Measurements from ENCODE around the gene MEGF11.

Gene MEGF11

DNA sequence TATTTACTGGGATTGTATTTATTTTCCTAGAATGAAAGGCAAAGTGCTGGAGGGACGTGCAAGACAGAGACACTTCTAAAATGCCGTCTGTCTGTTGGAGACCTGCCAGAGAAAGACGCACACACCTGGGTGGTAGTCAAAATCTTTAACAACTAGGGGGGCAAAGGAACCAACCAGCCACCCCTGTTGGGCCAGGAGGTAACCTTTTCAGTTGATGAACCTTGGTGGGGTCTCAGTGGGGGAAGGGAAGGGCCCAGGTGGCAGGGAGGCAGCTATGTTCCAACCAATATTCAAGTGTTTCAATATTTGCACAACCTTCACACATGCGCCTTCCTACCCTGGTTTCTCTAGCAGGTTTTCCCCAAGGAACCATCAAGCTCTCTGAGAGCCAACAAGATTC is 99.0 kb downstream of the MEGF11 start:
- no peak for ATAC-seq
- TF ChIP-seq, protein P1, sequence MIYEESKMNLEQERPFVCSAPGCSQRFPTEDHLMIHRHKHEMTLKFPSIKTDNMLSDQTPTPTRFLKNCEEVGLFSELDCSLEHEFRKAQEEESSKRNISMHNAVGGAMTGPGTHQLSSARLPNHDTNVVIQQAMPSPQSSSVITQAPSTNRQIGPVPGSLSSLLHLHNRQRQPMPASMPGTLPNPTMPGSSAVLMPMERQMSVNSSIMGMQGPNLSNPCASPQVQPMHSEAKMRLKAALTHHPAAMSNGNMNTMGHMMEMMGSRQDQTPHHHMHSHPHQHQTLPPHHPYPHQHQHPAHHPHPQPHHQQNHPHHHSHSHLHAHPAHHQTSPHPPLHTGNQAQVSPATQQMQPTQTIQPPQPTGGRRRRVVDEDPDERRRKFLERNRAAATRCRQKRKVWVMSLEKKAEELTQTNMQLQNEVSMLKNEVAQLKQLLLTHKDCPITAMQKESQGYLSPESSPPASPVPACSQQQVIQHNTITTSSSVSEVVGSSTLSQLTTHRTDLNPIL (CRISPR knock-in tag; IDR thresholded peaks at IDR 0.05; ENCODE audit: low read depth): no peak
- no peak for TF ChIP-seq ZFP3 (CRISPR knock-in tag; IDR thresholded peaks at IDR 0.05)
- no peak for TF ChIP-seq ZNF565 (CRISPR knock-in tag; conservative IDR thresholded peaks at IDR 0.05; ENCODE audit: low read depth)

- ATAC-seq: no peak
- TF ChIP-seq ZC3H10 (CRISPR knock-in tag; IDR thresholded peaks at IDR 0.05): no peak
- TF ChIP-seq PPARA (CRISPR knock-in tag; IDR thresholded peaks at IDR 0.05; ENCODE audit: borderline replicate concordance): no peak
- TF ChIP-seq, protein P2, sequence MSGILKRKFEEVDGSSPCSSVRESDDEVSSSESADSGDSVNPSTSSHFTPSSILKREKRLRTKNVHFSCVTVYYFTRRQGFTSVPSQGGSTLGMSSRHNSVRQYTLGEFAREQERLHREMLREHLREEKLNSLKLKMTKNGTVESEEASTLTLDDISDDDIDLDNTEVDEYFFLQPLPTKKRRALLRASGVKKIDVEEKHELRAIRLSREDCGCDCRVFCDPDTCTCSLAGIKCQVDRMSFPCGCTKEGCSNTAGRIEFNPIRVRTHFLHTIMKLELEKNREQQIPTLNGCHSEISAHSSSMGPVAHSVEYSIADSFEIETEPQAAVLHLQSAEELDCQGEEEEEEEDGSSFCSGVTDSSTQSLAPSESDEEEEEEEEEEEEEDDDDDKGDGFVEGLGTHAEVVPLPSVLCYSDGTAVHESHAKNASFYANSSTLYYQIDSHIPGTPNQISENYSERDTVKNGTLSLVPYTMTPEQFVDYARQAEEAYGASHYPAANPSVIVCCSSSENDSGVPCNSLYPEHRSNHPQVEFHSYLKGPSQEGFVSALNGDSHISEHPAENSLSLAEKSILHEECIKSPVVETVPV (CRISPR knock-in tag; IDR thresholded peaks at IDR 0.05): no peak
- TF ChIP-seq GLIS3 (CRISPR knock-in tag; IDR thresholded peaks at IDR 0.05): no peak
- no peak for TF ChIP-seq ARNTL (CRISPR knock-in tag; IDR thresholded peaks at IDR 0.05; ENCODE audit: borderline replicate concordance, low read depth)
- TF ChIP-seq CSDC2 (CRISPR knock-in tag; IDR thresholded peaks at IDR 0.05): no peak
- TF ChIP-seq OSR1 (CRISPR knock-in tag; IDR thresholded peaks at IDR 0.05): no peak
- no peak for TF ChIP-seq ZFP3 (CRISPR knock-in tag; IDR thresholded peaks at IDR 0.05)
- TF ChIP-seq SNAI2 (CRISPR knock-in tag; IDR thresholded peaks at IDR 0.05): no peak
- no peak for TF ChIP-seq ZNF8 (CRISPR knock-in tag; IDR thresholded peaks at IDR 0.05)
- TF ChIP-seq TOX (CRISPR knock-in tag; IDR thresholded peaks at IDR 0.05; ENCODE audit: borderline replicate concordance): no peak
- TF ChIP-seq TCF4 (CRISPR knock-in tag; IDR thresholded peaks at IDR 0.05; ENCODE audit: borderline replicate concordance): no peak
- no peak for TF ChIP-seq PATZ1 (CRISPR knock-in tag; IDR thresholded peaks at IDR 0.05; ENCODE audit: borderline replicate concordance)
- TF ChIP-seq TSHZ2 (CRISPR knock-in tag; IDR thresholded peaks at IDR 0.05): no peak
- no peak for TF ChIP-seq BACH2 (CRISPR knock-in tag; IDR thresholded peaks at IDR 0.05; ENCODE audit: borderline replicate concordance)
- no peak for TF ChIP-seq ZFP30 (CRISPR knock-in tag; IDR thresholded peaks at IDR 0.05)
- TF ChIP-seq, protein P3, sequence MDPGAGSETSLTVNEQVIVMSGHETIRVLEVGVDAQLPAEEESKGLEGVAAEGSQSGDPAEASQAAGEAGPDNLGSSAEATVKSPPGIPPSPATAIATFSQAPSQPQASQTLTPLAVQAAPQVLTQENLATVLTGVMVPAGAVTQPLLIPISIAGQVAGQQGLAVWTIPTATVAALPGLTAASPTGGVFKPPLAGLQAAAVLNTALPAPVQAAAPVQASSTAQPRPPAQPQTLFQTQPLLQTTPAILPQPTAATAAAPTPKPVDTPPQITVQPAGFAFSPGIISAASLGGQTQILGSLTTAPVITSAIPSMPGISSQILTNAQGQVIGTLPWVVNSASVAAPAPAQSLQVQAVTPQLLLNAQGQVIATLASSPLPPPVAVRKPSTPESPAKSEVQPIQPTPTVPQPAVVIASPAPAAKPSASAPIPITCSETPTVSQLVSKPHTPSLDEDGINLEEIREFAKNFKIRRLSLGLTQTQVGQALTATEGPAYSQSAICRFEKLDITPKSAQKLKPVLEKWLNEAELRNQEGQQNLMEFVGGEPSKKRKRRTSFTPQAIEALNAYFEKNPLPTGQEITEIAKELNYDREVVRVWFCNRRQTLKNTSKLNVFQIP (CRISPR knock-in tag; IDR thresholded peaks at IDR 0.05; ENCODE audit: borderline replicate concordance, low read depth): no peak
- no peak for TF ChIP-seq ISL1 (CRISPR knock-in tag; IDR thresholded peaks at IDR 0.05)
- no peak for TF ChIP-seq ZNF70 (CRISPR knock-in tag; IDR thresholded peaks at IDR 0.05)
These were observed 99.8 kb downstream of the MEGF11 start for GRCh38 chr15:66153549-66154415.

DNA sequence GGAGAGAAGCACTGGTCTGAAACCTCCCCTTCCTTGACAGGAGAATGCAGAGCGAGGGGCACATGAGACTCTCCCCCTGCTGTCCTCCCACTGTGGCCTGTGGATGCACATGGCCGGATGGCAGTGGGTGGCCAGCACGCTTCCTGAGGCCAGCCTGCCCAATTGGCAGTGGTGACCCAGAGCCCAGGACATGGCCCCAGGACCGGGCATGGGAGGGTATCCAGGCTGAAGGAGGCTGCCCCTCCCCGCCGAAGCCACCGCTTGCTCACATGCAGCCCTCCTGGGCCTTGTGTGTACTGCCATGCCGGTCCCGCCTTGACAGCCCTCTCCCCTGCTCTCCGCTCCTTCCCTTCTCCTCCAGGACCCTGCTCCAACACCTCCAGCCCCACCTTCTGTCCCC is 100.9 kb downstream of the MEGF11 start:
- TF ChIP-seq SNAI2 (CRISPR knock-in tag; IDR thresholded peaks at IDR 0.05) (no peak), PPARA (CRISPR knock-in tag; IDR thresholded peaks at IDR 0.05; ENCODE audit: borderline replicate concordance) (no peak), ZFP30 (CRISPR knock-in tag; IDR thresholded peaks at IDR 0.05) (no peak), PATZ1 (CRISPR knock-in tag; IDR thresholded peaks at IDR 0.05; ENCODE audit: borderline replicate concordance) (no peak), CSDC2 (CRISPR knock-in tag; IDR thresholded peaks at IDR 0.05) (no peak)
- no peak for ATAC-seq
